Body of pancreas (tissue), 4 donors: ENCODE data around the gene PCMTD2.

Source experiments
- CTCF ChIP-seq, 7 experiments: fragments of 450-650 bp in 4 of 7; fragments of 200-600 bp in 3 of 7; sonication (generic) in 3 of 7; IDR thresholded peaks; one replicate each; pipeline ENCODE4 v1.5.1; 2016 to 2019; ENCODE audit warnings: antibody characterized with exemption in 7 of 7
- POLR2A ChIP-seq, 3 donors: fragments of 450-650 bp; IDR thresholded peaks; one replicate each; pipeline ENCODE4 v1.6.1; 2016; ENCODE audit warnings: antibody characterized with exemption in 3 of 3, mild to moderate bottlenecking in 2 of 3

- TF ChIP-seq CTCF (IDR thresholded peaks at IDR 0.05) = no peak
- TF ChIP-seq POLR2A (IDR thresholded peaks at IDR 0.05) = no peak
These were observed 21.3 kb downstream of the PCMTD2 start for GRCh38 chr20:64276817-64277216.
